Measurements from ENCODE around the gene MDFI. TPM values are rescaled to one million over a fixed set of nuclear protein-coding genes. Genes with fewer than 3 reads are reported as not detected.

MDFI gene
- total and polyA plus RNA-seq, 2 experiments from 2014 or later, result 2.8 to 51.4 TPM

- Histone ChIP-seq H3K79me2 (replicated peaks; ENCODE audit: insufficient read depth) (no peaks in the 10 kb centered on the region), H3K27ac (ENCODE audit: low read depth) (no peak overlapping the region), H4K20me1 (replicated peaks; ENCODE audit: insufficient read depth) (peaks cover 6% of the 10 kb centered on the region; the same call in 1 of the 2 replicates), H3K27me3 (ENCODE audit: insufficient read depth) (0 out of 2 replicates have a peak, but pooled peaks cover under 1% of the 10 kb centered on the region), H3F3A (replicated peaks; ENCODE audit: low read depth) (no peaks in the 10 kb centered on the region), H3K4me1 (ENCODE audit: insufficient read depth) (peaks cover 16% of the 10 kb centered on the region), H3K9me2 (ENCODE audit: insufficient read depth) (no peaks in the 10 kb centered on the region), H2AFZ (no peak overlapping the region), H3K36me3 (ENCODE audit: insufficient read depth) (no peaks in the 10 kb centered on the region), H3K4me2 (no peak overlapping the region), H3K4me3 (no peak overlapping the region)
- H3K27me3 Mint-ChIP-seq (ENCODE audit: insufficient read depth, low read depth, poor library complexity), result peaks cover 4% of the 10 kb centered on the region
- H3K27ac Mint-ChIP-seq, result no peak overlapping the region
- H3K36me3 Mint-ChIP-seq (ENCODE audit: low read depth), result peaks cover 51% of the 10 kb centered on the region
- DNase-seq (ENCODE audit: low spot score) (no peak), ATAC-seq (no peak)
- H3K4me3 Mint-ChIP-seq, result no peak overlapping the region
- peaks cover 16% of the 10 kb centered on the region for H3K4me1 Mint-ChIP-seq
- no peak for TF ChIP-seq ETS1 (IDR thresholded peaks at IDR 0.05)
- TF ChIP-seq ZNF114 (CRISPR knock-in tag; IDR thresholded peaks at IDR 0.05), result no peak
- TF ChIP-seq JUNB (IDR thresholded peaks at IDR 0.05; ENCODE audit: unreplicated experiment), result no peak
- no peak for TF ChIP-seq ZNF462 (CRISPR knock-in tag; IDR thresholded peaks at IDR 0.05)
- no peak for TF ChIP-seq ZNF331 (CRISPR knock-in tag; IDR thresholded peaks at IDR 0.05; ENCODE audit: low read depth)
- no peak for TF ChIP-seq EZH2phosphoT487 (IDR thresholded peaks at IDR 0.05; ENCODE audit: unreplicated experiment)
- no peak for TF ChIP-seq REST (IDR thresholded peaks at IDR 0.05; ENCODE audit: unreplicated experiment)
- TF ChIP-seq EZH2 (IDR thresholded peaks at IDR 0.05; ENCODE audit: low read depth, unreplicated experiment), result no peak
- no peak for TF ChIP-seq POLR2AphosphoS5 (IDR thresholded peaks at IDR 0.05; ENCODE audit: low read depth)
- TF ChIP-seq CREB1 (CRISPR knock-in tag; IDR thresholded peaks at IDR 0.05; ENCODE audit: low read depth), result no peak
- TF ChIP-seq CTCF (conservative IDR thresholded peaks at IDR 0.05; ENCODE audit: low read depth in 2 of 2), result no peak
- TF ChIP-seq STAT1 (IDR thresholded peaks at IDR 0.05; ENCODE audit: unreplicated experiment), result no peak
- no peak for TF ChIP-seq NANOG (IDR thresholded peaks at IDR 0.05; ENCODE audit: borderline replicate concordance)
- H3K9me3 Mint-ChIP-seq, result no peaks in the 10 kb centered on the region
These were observed 11.3 kb downstream of the MDFI start for GRCh38 chr6:41649596-41649995.
